GM12864 (cell line): ENCODE results near the gene HIRIP3.
A peak's percentile ranks its signal among the peaks of the same experiment; 100 is the strongest.

Experiments used
- DNase-seq: peaks from one replicate; pipeline ENCODE4 v3.0.0-alpha.2; 2011; ENCODE audit warnings: low read depth
- H3K4me3 ChIP-seq: 2 replicates; pipeline ENCODE4 v1.5.1; 2011; ENCODE audit warnings: mild to moderate bottlenecking, low read depth, low read length, control low read depth
- TF ChIP-seq, protein P1 (sequence below): IDR thresholded peaks from 2 replicates; pipeline ENCODE4 v1.5.1; 2011; ENCODE audit warnings: low read depth, mild to moderate bottlenecking, moderate library complexity, low read length, control low read depth, inconsistent platforms; ENCODE audit errors: missing control alignments

Gene HIRIP3

GRCh38 chr16:30009085-30009862 lies 13.9 kb upstream of the HIRIP3 start:
- H3K4me3 ChIP-seq, result no peak overlapping the region
- TF ChIP-seq, protein P1, sequence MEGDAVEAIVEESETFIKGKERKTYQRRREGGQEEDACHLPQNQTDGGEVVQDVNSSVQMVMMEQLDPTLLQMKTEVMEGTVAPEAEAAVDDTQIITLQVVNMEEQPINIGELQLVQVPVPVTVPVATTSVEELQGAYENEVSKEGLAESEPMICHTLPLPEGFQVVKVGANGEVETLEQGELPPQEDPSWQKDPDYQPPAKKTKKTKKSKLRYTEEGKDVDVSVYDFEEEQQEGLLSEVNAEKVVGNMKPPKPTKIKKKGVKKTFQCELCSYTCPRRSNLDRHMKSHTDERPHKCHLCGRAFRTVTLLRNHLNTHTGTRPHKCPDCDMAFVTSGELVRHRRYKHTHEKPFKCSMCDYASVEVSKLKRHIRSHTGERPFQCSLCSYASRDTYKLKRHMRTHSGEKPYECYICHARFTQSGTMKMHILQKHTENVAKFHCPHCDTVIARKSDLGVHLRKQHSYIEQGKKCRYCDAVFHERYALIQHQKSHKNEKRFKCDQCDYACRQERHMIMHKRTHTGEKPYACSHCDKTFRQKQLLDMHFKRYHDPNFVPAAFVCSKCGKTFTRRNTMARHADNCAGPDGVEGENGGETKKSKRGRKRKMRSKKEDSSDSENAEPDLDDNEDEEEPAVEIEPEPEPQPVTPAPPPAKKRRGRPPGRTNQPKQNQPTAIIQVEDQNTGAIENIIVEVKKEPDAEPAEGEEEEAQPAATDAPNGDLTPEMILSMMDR, result no peak
- DNase-seq, result no peak

DNA sequence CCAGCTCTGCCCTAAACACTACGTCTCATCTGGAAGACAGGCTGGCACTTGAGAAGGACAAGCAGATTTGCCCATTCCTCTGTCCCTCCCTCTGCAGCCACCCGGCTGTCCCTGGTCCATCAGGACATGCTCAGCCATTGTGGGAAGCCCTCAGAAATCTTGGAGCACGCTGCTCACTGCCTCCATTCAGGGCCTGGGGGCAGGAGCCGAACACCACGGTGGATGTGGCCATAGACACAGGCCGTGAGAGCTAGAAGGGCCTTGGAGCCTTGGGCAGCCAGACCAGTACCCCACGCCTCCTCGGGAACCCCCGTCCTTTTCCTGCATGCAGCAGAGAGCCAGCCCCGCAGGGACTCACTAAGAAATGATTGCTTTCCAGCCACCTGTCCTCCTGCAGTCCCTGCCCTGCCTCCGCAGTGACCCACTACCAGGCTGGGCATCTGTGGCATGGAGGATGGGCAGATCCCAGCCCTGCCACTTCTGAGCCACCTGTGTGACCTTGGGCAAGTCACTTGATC lies 12.0 kb upstream of the HIRIP3 start:
- TF ChIP-seq, protein P1, result no peak
- no peak overlapping the region for H3K4me3 ChIP-seq
- DNase-seq, result no peak

GRCh38 chr16:30006659-30007377 lies 11.4 kb upstream of the HIRIP3 start:
- DNase-seq, result no peak
- TF ChIP-seq, protein P1, result no peak
- H3K4me3 ChIP-seq, result no peak overlapping the region

DNA sequence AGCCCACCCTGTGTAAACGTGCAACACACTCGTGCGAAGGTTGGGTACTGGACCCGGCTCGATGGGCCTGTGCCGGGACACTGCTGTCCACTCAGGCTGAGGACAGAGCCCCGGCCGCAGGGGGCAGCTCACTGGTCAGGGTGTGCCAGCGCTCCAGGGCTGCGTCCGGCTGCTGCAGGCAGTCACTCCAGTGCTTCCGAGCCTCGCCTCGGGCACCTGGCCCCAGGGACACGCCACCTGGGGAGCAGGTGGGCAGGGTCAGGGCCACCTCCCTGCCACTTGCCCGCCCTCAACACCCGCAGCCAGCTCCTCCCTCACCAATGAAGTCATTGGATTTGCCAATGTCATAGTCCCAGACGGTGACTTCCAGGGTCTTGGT lies 10.7 kb upstream of the HIRIP3 start:
- TF ChIP-seq, protein P1, result no peak
- H3K4me3 ChIP-seq, result no peak overlapping the region

GRCh38 chr16:30005341-30006094 lies 10.1 kb upstream of the HIRIP3 start:
- H3K4me3 ChIP-seq, result no peak overlapping the region
- TF ChIP-seq, protein P1, result peak; percentile 76
- no peak for DNase-seq

More for the DNA sequence above, 10.7 kb upstream of the HIRIP3 start:
- DNase-seq, result no peak

DNA sequence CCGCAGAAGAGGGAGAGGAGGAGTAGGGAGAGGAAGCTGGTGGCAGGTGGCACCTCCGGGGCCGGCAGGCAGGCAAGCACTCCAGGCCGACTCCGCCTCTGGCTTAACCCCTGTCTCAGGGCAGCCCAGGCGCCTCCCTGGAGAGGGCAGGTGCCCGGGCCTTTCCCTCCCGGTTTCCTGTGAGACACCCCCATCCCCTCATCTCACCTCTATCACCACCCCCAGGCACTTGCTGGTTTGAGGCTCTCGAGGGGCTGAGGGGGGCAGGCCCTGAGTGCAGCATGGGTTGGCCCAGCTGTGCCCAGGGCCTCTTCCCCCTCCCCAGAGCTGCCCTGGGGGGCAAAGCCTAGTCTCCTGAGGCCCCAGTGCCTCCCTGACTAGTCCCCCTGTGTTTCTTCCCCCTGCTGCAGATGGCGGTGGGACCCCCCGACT lies 9.4 kb upstream of the HIRIP3 start:
- no peak overlapping the region for H3K4me3 ChIP-seq
- TF ChIP-seq, protein P1, result no peak
- no peak for DNase-seq
